Measurements from ENCODE around the gene C1orf210.

GRCh38 chr1:43251024-43251423 is 34.4 kb downstream of the C1orf210 start:
- TF ChIP-seq EZH2 (IDR thresholded peaks at IDR 0.05; ENCODE audit: insufficient read depth, poor library complexity, severe bottlenecking): no peak
- no peak for TF ChIP-seq EZH2phosphoT487 (IDR thresholded peaks at IDR 0.05; ENCODE audit: insufficient read depth, low read depth)
